ENCODE results near the gene PBX4.

DNA sequence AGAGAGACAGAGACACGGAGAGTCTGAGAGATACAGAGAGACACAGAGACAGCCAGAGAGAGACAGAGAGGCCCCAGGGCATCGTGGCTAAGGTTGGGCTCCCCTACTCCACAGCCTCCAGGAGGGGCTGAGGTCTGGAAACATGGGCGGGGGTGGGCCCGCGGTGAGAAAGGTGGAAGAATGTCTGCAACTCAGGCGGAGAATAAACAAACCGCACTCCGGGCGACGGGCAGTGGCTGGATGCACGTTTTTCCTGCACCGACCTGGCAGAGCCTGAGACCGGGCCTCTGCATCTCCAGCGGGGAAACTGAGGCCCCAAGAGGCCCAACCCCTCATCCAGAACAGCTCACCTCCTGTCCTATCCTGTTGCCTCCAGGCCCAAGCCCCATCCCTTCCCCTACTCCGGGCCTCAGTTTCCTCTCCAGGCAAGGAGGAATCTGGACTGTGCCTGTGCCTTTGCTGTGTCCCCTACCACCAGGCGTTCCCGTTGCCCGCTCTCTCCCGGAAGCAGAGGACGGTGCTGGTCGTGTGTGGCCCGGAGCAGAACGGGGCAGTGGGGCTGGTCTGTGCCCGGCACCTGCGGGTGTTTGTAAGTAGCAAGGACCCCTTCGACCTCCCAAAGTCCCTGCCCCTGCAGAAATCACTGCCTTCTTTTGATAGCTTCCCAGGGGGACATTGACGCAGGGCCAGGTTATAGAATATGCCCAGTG, 83.8 kb downstream of the PBX4 start:
- TF ChIP-seq, protein P1, sequence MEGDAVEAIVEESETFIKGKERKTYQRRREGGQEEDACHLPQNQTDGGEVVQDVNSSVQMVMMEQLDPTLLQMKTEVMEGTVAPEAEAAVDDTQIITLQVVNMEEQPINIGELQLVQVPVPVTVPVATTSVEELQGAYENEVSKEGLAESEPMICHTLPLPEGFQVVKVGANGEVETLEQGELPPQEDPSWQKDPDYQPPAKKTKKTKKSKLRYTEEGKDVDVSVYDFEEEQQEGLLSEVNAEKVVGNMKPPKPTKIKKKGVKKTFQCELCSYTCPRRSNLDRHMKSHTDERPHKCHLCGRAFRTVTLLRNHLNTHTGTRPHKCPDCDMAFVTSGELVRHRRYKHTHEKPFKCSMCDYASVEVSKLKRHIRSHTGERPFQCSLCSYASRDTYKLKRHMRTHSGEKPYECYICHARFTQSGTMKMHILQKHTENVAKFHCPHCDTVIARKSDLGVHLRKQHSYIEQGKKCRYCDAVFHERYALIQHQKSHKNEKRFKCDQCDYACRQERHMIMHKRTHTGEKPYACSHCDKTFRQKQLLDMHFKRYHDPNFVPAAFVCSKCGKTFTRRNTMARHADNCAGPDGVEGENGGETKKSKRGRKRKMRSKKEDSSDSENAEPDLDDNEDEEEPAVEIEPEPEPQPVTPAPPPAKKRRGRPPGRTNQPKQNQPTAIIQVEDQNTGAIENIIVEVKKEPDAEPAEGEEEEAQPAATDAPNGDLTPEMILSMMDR (IDR thresholded peaks at IDR 0.05): no peak
- TF ChIP-seq POLR2AphosphoS5 (IDR thresholded peaks at IDR 0.05; ENCODE audit: low read depth, low read length): no peak
- TF ChIP-seq, protein P2, sequence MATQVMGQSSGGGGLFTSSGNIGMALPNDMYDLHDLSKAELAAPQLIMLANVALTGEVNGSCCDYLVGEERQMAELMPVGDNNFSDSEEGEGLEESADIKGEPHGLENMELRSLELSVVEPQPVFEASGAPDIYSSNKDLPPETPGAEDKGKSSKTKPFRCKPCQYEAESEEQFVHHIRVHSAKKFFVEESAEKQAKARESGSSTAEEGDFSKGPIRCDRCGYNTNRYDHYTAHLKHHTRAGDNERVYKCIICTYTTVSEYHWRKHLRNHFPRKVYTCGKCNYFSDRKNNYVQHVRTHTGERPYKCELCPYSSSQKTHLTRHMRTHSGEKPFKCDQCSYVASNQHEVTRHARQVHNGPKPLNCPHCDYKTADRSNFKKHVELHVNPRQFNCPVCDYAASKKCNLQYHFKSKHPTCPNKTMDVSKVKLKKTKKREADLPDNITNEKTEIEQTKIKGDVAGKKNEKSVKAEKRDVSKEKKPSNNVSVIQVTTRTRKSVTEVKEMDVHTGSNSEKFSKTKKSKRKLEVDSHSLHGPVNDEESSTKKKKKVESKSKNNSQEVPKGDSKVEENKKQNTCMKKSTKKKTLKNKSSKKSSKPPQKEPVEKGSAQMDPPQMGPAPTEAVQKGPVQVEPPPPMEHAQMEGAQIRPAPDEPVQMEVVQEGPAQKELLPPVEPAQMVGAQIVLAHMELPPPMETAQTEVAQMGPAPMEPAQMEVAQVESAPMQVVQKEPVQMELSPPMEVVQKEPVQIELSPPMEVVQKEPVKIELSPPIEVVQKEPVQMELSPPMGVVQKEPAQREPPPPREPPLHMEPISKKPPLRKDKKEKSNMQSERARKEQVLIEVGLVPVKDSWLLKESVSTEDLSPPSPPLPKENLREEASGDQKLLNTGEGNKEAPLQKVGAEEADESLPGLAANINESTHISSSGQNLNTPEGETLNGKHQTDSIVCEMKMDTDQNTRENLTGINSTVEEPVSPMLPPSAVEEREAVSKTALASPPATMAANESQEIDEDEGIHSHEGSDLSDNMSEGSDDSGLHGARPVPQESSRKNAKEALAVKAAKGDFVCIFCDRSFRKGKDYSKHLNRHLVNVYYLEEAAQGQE (IDR thresholded peaks at IDR 0.05; ENCODE audit: insufficient read depth in 1 of 2, low read depth in 2 of 2, low read length in 1 of 2): no peak
- TF ChIP-seq TCF7L2 (IDR thresholded peaks at IDR 0.05; ENCODE audit: low read depth, low read length): no peak
- no peak for TF ChIP-seq SIN3A (IDR thresholded peaks at IDR 0.05; ENCODE audit: borderline replicate concordance, insufficient read depth, low read depth, low read length)

All from Panc1 (cell line).